Measurements from ENCODE around the gene UPK1A. TPM values are rescaled to one million over a fixed set of nuclear protein-coding genes. Genes with fewer than 3 reads are reported as not detected.
"Not testable (repeated sequence)": the region's sequence is repeated elsewhere in the genome, so short reads cannot be mapped to it uniquely, and the experiment has no call there.

UPK1A gene
- total RNA-seq, 1 donor from 2014 or later: 6.7 TPM

DNA sequence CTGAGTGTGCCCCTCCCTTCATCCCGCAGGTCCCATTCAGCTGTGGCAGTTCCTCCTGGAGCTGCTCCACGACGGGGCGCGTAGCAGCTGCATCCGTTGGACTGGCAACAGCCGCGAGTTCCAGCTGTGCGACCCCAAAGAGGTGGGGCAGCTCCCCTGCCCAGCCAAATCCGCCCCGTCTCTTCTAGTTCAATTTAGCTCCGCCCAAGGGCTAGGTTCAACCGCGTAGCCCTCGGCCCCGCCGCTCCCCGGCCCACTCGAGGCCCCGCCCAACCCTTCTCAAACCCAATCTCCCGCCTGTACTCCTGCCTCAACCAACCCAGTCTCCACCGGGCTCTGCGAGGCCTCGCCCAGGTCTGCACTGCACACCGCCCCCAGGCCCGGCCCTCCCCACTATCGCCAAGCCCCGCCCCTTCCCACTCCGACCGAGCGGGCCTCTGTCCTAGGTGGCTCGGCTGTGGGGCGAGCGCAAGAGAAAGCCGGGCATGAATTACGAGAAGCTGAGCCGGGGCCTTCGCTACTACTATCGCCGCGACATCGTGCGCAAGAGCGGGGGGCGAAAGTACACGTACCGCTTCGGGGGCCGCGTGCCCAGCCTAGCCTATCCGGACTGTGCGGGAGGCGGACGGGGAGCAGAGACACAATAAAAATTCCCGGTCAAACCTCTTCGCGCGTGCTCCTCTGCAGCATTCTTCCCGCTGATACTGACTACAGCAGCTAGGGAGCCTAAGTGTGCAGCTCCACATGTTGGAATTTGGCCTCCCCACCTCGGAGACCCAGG lies 21.9 kb upstream of the UPK1A start:
- DNase-seq (ENCODE audit: low spot score): peak; percentile 98

- DNase-seq (ENCODE audit: low spot score): peak; percentile 75
These were observed 21.2 kb upstream of the UPK1A start for GRCh38 chr19:35644987-35645679.

DNA sequence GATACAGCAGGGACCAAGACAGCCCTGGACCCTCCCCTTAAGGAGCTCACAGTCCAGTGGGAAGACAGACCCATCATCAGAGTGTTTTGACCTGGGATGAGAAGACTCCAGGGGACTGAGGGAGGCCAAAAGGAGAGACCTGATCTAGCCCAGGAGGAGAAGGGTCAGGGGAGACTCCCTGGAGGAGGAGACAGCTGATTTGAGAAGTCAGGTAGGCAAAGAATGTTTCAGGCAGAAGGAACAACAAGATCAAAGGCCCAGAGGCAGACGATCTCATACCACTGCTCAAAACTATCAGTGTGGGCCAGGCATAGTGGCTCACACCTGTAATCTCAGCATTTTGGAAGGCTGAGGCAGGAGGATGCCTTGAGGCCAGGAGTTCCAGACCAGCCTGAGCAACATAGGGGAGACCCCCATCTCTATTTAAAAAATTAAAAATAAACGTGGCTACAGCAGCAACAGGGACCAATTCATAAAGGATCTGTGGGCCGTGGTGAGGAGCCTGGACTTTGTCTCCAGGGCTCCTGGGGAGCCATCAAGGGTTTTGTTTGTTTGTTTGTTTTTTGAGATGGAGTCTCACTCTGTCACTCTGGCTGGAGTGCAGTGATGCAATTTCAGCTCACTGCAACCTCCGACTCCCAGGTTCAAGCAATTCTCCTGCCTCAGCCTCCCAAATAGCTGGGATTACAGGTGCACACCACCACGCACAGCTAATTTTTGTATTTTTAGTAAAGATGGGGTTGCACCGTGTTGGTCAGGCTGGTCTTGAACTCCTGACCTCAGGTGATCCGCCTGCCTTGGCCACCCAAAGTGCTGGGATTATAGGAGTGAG lies 20.4 kb upstream of the UPK1A start:
- DNase-seq (ENCODE audit: low spot score): no peak

DNA sequence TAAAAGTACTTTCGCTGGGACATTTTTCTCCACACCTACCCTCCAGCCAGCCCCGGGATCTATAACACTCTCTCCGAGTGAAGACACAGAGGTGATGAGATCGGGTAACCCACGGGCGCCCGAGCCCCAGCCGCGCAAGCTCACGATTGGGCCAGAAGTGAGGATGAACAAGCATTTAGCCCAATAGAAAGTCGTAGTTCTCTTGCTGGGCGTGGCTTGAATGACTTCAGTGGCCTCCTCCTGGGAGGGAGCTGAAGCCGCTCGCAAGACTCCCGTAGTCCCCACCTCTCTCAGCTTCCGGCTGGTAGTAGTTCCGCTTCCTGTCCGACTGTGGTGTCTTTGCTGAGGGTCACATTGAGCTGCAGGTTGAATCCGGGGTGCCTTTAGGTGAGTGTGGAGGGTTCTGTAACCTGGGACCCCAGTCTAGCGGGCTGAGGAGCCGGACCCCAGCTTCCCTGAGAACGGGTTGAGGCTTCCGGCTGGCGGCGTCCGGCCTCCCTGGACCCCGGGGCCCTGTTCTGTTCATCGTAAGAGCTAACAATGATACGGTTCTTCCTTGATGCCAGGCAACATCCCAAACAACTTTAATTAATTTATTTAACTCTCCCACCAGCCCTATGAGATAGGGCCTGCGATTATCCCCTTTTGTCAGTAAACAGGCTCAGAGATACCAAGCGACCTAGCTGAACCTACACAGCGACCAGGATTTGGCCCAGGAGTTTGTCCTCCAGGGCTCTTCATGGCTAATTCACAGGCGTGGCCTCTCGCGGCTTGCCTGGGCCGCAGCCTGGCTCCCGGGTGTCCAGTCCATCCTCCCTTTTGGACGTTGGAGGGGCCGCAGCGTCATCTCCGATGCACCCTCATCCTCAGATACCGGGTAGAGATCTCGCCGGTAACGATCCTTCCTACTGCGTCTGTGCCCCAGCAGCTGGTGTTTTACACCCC lies 18.0 kb upstream of the UPK1A start, which contains the start of gene COX6B1:
Gene COX6B1, plus strand, starts transcription at position 307 of the 945 bp plus-strand sequence. CDS start 2,921 bp downstream, outside the sequence.
- DNase-seq (ENCODE audit: low spot score): peak; percentile 99

GRCh38 chr19:35650581-35650980 lies 15.7 kb upstream of the UPK1A start:
- no peak for DNase-seq (ENCODE audit: low spot score)

DNA sequence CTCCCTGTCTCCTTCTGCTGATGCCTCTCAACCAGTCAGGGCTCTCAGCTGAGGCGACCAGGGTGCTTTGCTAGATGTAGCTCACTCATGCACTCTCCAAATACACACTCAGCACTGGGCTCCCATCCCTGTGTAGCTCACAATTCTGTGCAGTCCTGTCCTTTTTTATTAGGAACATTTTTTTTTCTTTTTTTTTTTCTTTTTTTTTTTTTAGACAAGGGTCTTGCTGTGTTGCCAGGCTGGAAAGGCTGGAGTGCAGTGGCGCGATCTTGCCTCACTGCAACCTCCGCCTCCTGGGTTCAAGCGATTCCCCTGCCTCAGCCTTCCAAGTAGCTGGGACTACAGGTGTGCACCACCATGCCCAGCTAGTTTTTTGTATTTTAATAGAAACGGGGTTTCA lies 11.5 kb upstream of the UPK1A start:
- not testable (repeated sequence) for DNase-seq (ENCODE audit: low spot score)

- DNase-seq (ENCODE audit: low spot score): no peak
These were observed 10.7 kb upstream of the UPK1A start for GRCh38 chr19:35655600-35655999.

DNA sequence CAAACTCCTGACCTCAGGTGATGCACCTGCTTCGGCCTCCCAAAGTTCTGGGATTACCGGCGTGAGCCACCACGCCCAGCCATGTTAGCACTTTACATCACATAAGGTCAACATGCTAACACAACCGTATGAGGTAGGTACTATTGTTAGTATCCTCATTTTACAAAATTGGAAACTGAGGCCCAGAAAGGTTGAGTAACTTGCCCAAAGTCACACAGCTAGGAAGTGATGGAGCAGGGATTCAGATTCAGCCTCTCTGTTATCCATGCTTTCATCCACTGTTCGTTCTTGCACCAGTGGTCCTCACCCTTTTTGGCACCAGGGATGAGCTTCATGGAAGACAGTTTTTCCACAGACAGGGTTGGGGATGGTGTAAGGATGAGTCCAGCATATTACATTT lies 9.6 kb upstream of the UPK1A start:
- no peak for DNase-seq (ENCODE audit: low spot score)

GRCh38 chr19:35657904-35658700 lies 8.2 kb upstream of the UPK1A start:
- no peak for DNase-seq (ENCODE audit: low spot score)

DNA sequence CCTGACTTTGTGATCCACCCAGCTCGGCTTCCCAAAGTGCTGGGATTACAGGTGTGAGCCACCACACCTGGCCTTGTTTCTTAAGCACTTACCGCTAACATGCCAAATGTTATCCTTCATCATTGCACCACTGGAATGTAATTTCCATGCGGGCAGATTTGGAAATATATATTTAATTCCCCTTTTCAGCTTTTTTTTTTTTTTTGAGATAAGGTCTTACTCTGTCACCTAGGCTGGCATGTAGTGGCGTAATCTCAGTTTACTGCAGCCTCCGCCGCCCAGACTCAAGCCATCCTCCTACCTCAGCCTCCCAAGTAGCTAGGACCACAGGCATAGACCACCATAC lies 4.3 kb upstream of the UPK1A start:
- DNase-seq (ENCODE audit: low spot score): no peak

GRCh38 chr19:35663981-35664380 lies 2.3 kb upstream of the UPK1A start:
- DNase-seq (ENCODE audit: low spot score): no peak

- no peak for DNase-seq (ENCODE audit: low spot score)
These were observed 1.2 kb upstream of the UPK1A start for GRCh38 chr19:35665157-35665556.

DNA sequence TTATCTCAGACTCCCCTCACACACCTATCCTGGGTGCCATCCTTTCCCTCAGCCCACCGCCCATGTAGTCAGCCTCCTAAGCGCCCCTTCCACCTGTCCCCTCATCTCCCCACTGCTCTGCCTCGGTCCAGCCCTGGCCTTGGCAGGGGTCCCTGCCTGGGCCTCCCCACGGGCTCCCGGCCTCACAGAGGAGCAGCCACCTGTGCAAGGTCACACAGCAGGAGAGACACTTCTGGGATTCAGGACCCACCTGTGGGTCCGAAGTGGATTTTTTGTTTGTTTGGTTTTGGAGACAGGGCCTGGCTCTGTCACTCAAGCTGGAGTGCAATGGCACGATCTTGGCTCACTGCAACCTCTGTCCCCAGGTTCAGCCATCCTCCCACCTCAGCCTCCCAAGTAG lies 713 bp upstream of the UPK1A start:
- DNase-seq (ENCODE audit: low spot score): no peak

GRCh38 chr19:35669566-35669965 lies 3.2 kb downstream of the UPK1A start:
- no peak for DNase-seq (ENCODE audit: low spot score)

DNA sequence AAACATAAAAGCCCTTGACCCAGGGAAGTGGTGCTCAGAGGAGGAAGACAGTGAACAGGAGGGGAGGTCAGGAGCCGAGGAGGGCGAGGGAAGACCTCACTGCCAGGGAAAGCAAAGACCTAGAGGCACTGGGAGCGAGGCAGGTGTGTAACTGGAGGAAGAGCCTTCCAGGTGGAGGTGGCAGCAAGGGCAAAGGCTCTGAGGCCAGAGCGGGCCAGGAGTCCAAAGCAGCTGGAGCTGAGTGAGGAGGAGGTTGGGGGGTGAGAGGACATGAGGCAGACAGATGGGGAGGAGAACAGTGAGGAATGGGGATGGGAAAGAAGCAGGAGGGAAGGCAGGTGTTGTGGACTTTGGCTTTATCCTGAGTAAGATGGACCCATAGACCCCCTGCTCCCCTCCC lies 3.7 kb downstream of the UPK1A start:
- no peak for DNase-seq (ENCODE audit: low spot score)

GRCh38 chr19:35670686-35671085 lies 4.4 kb downstream of the UPK1A start:
- DNase-seq (ENCODE audit: low spot score): no peak

- DNase-seq (ENCODE audit: low spot score): no peak
These were observed 5.5 kb downstream of the UPK1A start for GRCh38 chr19:35671818-35672217.

GRCh38 chr19:35673121-35673804 lies 6.9 kb downstream of the UPK1A start:
- DNase-seq (ENCODE audit: low spot score): no peak

DNA sequence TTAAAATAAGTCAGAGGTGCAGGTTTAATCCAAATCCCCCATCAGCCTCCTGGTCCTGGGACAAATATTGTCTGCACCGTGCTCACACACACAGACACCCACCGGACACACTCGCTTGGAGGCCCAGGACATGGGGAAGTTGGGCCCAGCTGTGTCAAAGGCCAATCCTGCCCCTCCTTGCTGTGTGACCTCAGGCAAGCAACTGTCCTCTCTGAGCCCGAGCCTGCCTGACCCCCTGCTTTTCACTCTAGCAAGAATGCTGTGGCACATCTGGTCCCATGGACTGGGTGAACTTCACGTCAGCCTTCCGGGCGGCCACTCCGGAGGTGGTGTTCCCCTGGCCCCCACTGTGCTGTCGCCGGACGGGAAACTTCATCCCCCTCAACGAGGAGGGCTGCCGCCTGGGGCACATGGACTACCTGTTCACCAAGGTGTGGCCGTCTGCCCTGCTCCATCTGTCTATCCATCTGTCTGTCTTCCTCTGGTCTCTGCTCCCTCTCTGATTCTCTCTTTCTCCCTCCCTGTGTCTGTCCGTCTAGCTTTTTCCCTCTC lies 9.3 kb downstream of the UPK1A start:
- DNase-seq (ENCODE audit: low spot score): no peak

All from umbilical cord (tissue), 2 donors.